HepG2 (cell line): ENCODE data around the gene H2AZ1. TPM values are rescaled to one million over a fixed set of nuclear protein-coding genes. Genes with fewer than 3 reads are reported as not detected.

Source experiments
- ATAC-seq: fragments of 200-7000 bp; cut with Tn5 transposase; 3 replicates; pipeline ENCODE4 v1.9.1; 2020; ENCODE audit warnings: mild to moderate bottlenecking, moderate library complexity
- BruUV-seq: library from RNA; stranded (reverse); fragments of 400-500 nt; replicated peaks from 2 replicates; lab custom pipeline; 2021; lab: Mats Ljungman, UMichigan
- CTCF ChIA-PET: fragments of 300-600 bp; formaldehyde crosslinking; extraction: SDS; loops from one replicate; lab custom pipeline; 2021; ENCODE audit warnings: low total read pairs, inconsistent platforms, low intra/inter-chr PET ratio; lab: Yijun Ruan, JAX
- POLR2A ChIA-PET: fragments of 350-600 bp; sonication (Branson Sonifier 250); formaldehyde crosslinking; loops from one replicate; lab custom pipeline; 2020; ENCODE audit warnings: antibody characterized with exemption, inconsistent platforms; lab: Yijun Ruan, JAX
- DNase-seq: peaks from one replicate; pipeline ENCODE4 v3.0.0-alpha.2; 2015; ENCODE audit warnings: low spot score
- FAIRE-seq: peaks from 3 replicates; lab custom pipeline; 2011; peaks lifted over from hg19 to GRCh38; lab: Jason Lieb, UNC
- H2AFZ ChIP-seq: one replicate; pipeline ENCODE4 v1.6.1; 2011; ENCODE audit warnings: low read length, inconsistent platforms
- H3K27ac ChIP-seq: fragments of 300-600 bp; 3 replicates; pipeline ENCODE4 v1.8.0; 2011; ENCODE audit warnings: mixed run types, mild to moderate bottlenecking, mixed read lengths, low read length, inconsistent platforms; ENCODE audit not compliant: insufficient read depth; ENCODE audit errors: extremely low read length
- H3K27me3 ChIP-seq, 2 experiments: fragments of 200-600 bp in 1 of 2; 2 replicates in 1 of 2; 3 replicates in 1 of 2; pipeline versions ENCODE4 v1.6.0 to v1.8.0; 2011; ENCODE audit warnings: low read length in 2 of 2, mild to moderate bottlenecking in 2 of 2, moderate library complexity in 2 of 2, inconsistent platforms in 1 of 2; ENCODE audit not compliant: insufficient read depth in 2 of 2, control insufficient read depth in 1 of 2
- H3K36me3 ChIP-seq, 2 experiments: fragments of 200-600 bp in 1 of 2; replicated peaks in 1 of 2; 2 replicates in 1 of 2; 3 replicates in 1 of 2; pipeline versions ENCODE4 v1.5.1 to v1.8.0; 2011; ENCODE audit warnings: low read length in 2 of 2, inconsistent platforms in 1 of 2; ENCODE audit not compliant: insufficient read depth in 2 of 2, control insufficient read depth in 1 of 2
- H3K4me1 ChIP-seq: 2 replicates; pipeline ENCODE4 v1.5.1; 2012; ENCODE audit warnings: low read length, inconsistent platforms; ENCODE audit not compliant: insufficient read depth
- H3K4me2 ChIP-seq: 2 replicates; pipeline ENCODE4 v1.6.0; 2011; ENCODE audit warnings: low read depth, low read length, inconsistent platforms
- H3K4me3 ChIP-seq, 3 experiments: fragments of 200-600 bp in 1 of 3; sonication (generic), shearing (Covaris generic) in 1 of 3; replicated peaks in 1 of 3; 2 replicates each; pipeline ENCODE4 v1.5.1; 2011 to 2016; ENCODE audit warnings: low read length in 3 of 3, inconsistent platforms in 2 of 3, low read depth in 2 of 3, mild to moderate bottlenecking in 2 of 3, control low read depth in 1 of 3, mixed read lengths in 1 of 3; ENCODE audit not compliant: insufficient read depth in 1 of 3
- H3K79me2 ChIP-seq: one replicate; pipeline ENCODE4 v1.6.1; 2011; ENCODE audit warnings: low read length, inconsistent platforms; ENCODE audit not compliant: insufficient read depth
- H3K9ac ChIP-seq: 2 replicates; pipeline ENCODE4 v1.6.0; 2011; ENCODE audit warnings: mild to moderate bottlenecking, low read depth, low read length, inconsistent platforms; ENCODE audit not compliant: insufficient read depth
- H3K9me3 ChIP-seq: 2 replicates; pipeline ENCODE4 v1.5.1; 2012; ENCODE audit warnings: mild to moderate bottlenecking, low read length
- H4K20me1 ChIP-seq: 2 replicates; pipeline ENCODE4 v1.6.0; 2011; ENCODE audit warnings: inconsistent platforms, mild to moderate bottlenecking, low read length, moderate library complexity; ENCODE audit not compliant: insufficient read depth
- BATF2 ChIP-seq: sonication (generic); formaldehyde crosslinking; IDR thresholded peaks from 2 replicates; pipeline ENCODE4 v1.8.0; 2022; ENCODE audit warnings: mild to moderate bottlenecking, missing genetic modification reagents, moderate library complexity
- CENPT ChIP-seq: sonication (generic); formaldehyde crosslinking; IDR thresholded peaks from 2 replicates; pipeline ENCODE4 v1.8.0; 2022; ENCODE audit warnings: low read depth, mild to moderate bottlenecking, moderate library complexity, missing genetic modification reagents
- E2F5 ChIP-seq: sonication (generic); formaldehyde crosslinking; conservative IDR thresholded peaks from 2 replicates; pipeline ENCODE4 v1.4.0; 2020; ENCODE audit warnings: missing genetic modification reagents
- EHMT2 ChIP-seq: fragments of 200-600 bp; sonication (generic); IDR thresholded peaks from 2 replicates; pipeline ENCODE4 v1.7.0; 2017; ENCODE audit warnings: antibody characterized with exemption, low read depth, low read length, borderline replicate concordance
- GZF1 ChIP-seq: sonication (generic); formaldehyde crosslinking; IDR thresholded peaks from 2 replicates; pipeline ENCODE4 v1.5.1; 2020; ENCODE audit warnings: mild to moderate bottlenecking, missing genetic modification reagents
- HNRNPLL ChIP-seq: fragments of 200-400 bp; formaldehyde crosslinking; IDR thresholded peaks from 2 replicates; pipeline ENCODE4 v1.6.1; 2017; ENCODE audit warnings: mild to moderate bottlenecking, low read depth, low read length; ENCODE audit not compliant: poor library complexity, severe bottlenecking
- HOXA9 ChIP-seq: sonication (generic); formaldehyde crosslinking; IDR thresholded peaks from 2 replicates; pipeline ENCODE4 v1.8.1; 2022; ENCODE audit warnings: missing genetic modification reagents, mild to moderate bottlenecking, moderate library complexity, borderline replicate concordance
- IRX3 ChIP-seq: sonication (generic); formaldehyde crosslinking; IDR thresholded peaks from 2 replicates; pipeline ENCODE4 v1.8.1; 2023; ENCODE audit warnings: mild to moderate bottlenecking, low read depth, missing genetic modification reagents, borderline replicate concordance
- JUN ChIP-seq: sonication (generic); formaldehyde crosslinking; IDR thresholded peaks from 2 replicates; pipeline ENCODE4 v1.4.0; 2020; ENCODE audit warnings: mild to moderate bottlenecking, missing genetic modification reagents
- NAIF1 ChIP-seq: sonication (generic); formaldehyde crosslinking; IDR thresholded peaks from 2 replicates; pipeline ENCODE4 v1.5.0; 2020; ENCODE audit warnings: mild to moderate bottlenecking, missing genetic modification reagents, borderline replicate concordance
- REPIN1 ChIP-seq: sonication (generic); formaldehyde crosslinking; IDR thresholded peaks from 2 replicates; pipeline ENCODE4 v1.8.0; 2022; ENCODE audit warnings: missing genetic modification reagents, low read depth, mild to moderate bottlenecking, borderline replicate concordance
- SKI ChIP-seq: fragments of 450-650 bp; IDR thresholded peaks from one replicate; pipeline ENCODE4 v1.6.1; 2018; ENCODE audit warnings: mild to moderate bottlenecking; ENCODE audit not compliant: partially characterized antibody
- SNAPC2 ChIP-seq: sonication (generic); formaldehyde crosslinking; IDR thresholded peaks from 2 replicates; pipeline ENCODE4 v1.8.1; 2022; ENCODE audit warnings: mild to moderate bottlenecking, missing genetic modification reagents
- TBL1XR1 ChIP-seq: fragments of 150-350 bp; IDR thresholded peaks from 2 replicates; pipeline ENCODE4 v1.6.1; 2014; ENCODE audit warnings: borderline replicate concordance, low read length; ENCODE audit not compliant: partially characterized antibody
- ZNF230 ChIP-seq: sonication (generic); formaldehyde crosslinking; IDR thresholded peaks from 2 replicates; pipeline ENCODE4 v1.4.0; 2020; ENCODE audit warnings: mild to moderate bottlenecking, missing genetic modification reagents
- ZNF362 ChIP-seq: sonication (generic); formaldehyde crosslinking; IDR thresholded peaks from 2 replicates; pipeline ENCODE4 v1.4.0; 2020; ENCODE audit warnings: missing genetic modification reagents, mild to moderate bottlenecking, borderline replicate concordance
- ZNF367 ChIP-seq: sonication (generic); formaldehyde crosslinking; IDR thresholded peaks from 2 replicates; pipeline ENCODE4 v1.4.0; 2020; ENCODE audit warnings: missing genetic modification reagents, borderline replicate concordance
- ZNF44 ChIP-seq: sonication (generic); formaldehyde crosslinking; IDR thresholded peaks from 2 replicates; pipeline ENCODE4 v1.5.1; 2020; ENCODE audit warnings: mild to moderate bottlenecking, missing genetic modification reagents
- WGBS: methylation state at CpG from one replicate; pipeline ENCODE4 v1.1.6; 2017; ENCODE audit warnings: low lambda C conversion rate; 5-methylcytosine and 5-hydroxymethylcytosine counted together
- in situ Hi-C: cut with HindIII; loops from 2 replicates; pipeline ENCODE4 v1.10.0; 2017; ENCODE audit warnings: low pct_unique_long_range_greater_than_20kb; ENCODE audit not compliant: extremely low pct_ligation_motif_present
- intact Hi-C: fragments of 100-400 bp; cut with micrococcal nuclease; formaldehyde crosslinking; loops from one replicate; pipeline ENCODE4 v1.10.0; 2022; ENCODE audit not compliant: unreplicated experiment
- polyA plus RNA-seq, 8 experiments: library from polyadenylated mRNA; depleted of rRNA in 3 of 8; stranded (reverse) in 7 of 8; unstranded in 1 of 8; fragments of >200 nt; fragmentation: Illumina TruSeq in 4 of 8; extraction: Trizol in 4 of 8; gene quantifications; 2 replicates each; pipeline versions ENCODE4 v1.2.1 to v1.2.3, GENCODE V29; 2011 to 2016; ENCODE audit warnings: low read depth in 4 of 8, missing spikeins in 1 of 8, mixed read lengths in 1 of 8; ENCODE audit not compliant: insufficient read depth in 1 of 8
- total RNA-seq, 5 experiments: library from RNA; depleted of rRNA; stranded (reverse); fragments of >200 nt; fragmentation: Illumina TruSeq; extraction: Trizol; gene quantifications; 2 replicates each; pipeline ENCODE4 v1.2.3, GENCODE V29; 2016; ENCODE audit warnings: low read depth in 1 of 5

H2AZ1 gene
- total and polyA plus RNA-seq, 2 of the 13 experiments (the other 11 are each of a cell fraction or from before 2014, with no cell fraction given) = 301 to 574 TPM

- Histone ChIP-seq H2AFZ (no peak within 1 kb of the TSS), H3K9me3 (no peaks in the 10 kb centered on the region), H3K4me1 (peaks cover 51% of the 10 kb centered on the region), H3K4me3 (peak within 1 kb of the TSS; percentile 76 to 92 (median 80)), H3K36me3 (no peaks in the 10 kb centered on the region), H3K27me3 (no peaks in the 10 kb centered on the region; a peak in 1 of 5 replicates), H3K79me2 (peaks cover 60% of the 10 kb centered on the region), H3K9ac (peak within 1 kb of the TSS; percentile 78), H4K20me1 (0 out of 2 replicates have a peak, but pooled peaks cover 8% of the 10 kb centered on the region), H3K27ac (peak within 1 kb of the TSS; percentile 88), H3K4me2 (peak within 1 kb of the TSS; percentile 88)
- intact Hi-C loops = no loop called here
- ChIA-PET CTCF (no interaction called here), POLR2A (interaction anchor here (1.2 to 2.3 kb wide), 3 partner anchors 52 to 383 kb away, joined by 4 to 20 read pairs (median 7); partner anchors contain the start of genes LAMTOR3, MTTP and TRMT10A)
- peak; percentile 47 for DNase-seq
- 2% methylated on average over 22 of the region's 87 CpGs for WGBS
- FAIRE-seq = peak; percentile 4
- ATAC-seq = peak; percentile 71
- in situ Hi-C loops = loop anchor here (5.0 kb wide), 3 partner anchors 54 to 384 kb away; partner anchors contain the start of genes LAMTOR3 and TRMT10A
- BruUV-seq = no TSS peak
- TF ChIP-seq IRX3 (CRISPR knock-in tag) = peak; percentile 43; the same call in 1 of the 2 replicates
- no peak for TF ChIP-seq ZNF367 (CRISPR knock-in tag)
- 0 out of 2 replicates have a peak, but pooled peaks have one; percentile 14 for TF ChIP-seq E2F5 (CRISPR knock-in tag)
- TF ChIP-seq HOXA9 = no peak; the same call in 1 of the 2 replicates
- peak; percentile 12 for TF ChIP-seq SKI
- TF ChIP-seq EHMT2 = no peak
- 0 out of 2 replicates have a peak, but pooled peaks have one; percentile 35 for TF ChIP-seq NAIF1 (CRISPR knock-in tag)
- no peak; the same call in 1 of the 2 replicates for TF ChIP-seq ZNF362 (CRISPR knock-in tag)
- TF ChIP-seq TBL1XR1 = no peak
- no peak for TF ChIP-seq GZF1 (CRISPR knock-in tag)
- 0 out of 2 replicates have a peak, but pooled peaks have one; percentile 77 for TF ChIP-seq ZNF230 (CRISPR knock-in tag)
- peak; percentile 91 for TF ChIP-seq HNRNPLL
- peak; percentile 71 for TF ChIP-seq REPIN1 (CRISPR knock-in tag)
- TF ChIP-seq CENPT (CRISPR knock-in tag) = no peak
- peak; percentile 21; the same call in 1 of the 2 replicates for TF ChIP-seq JUN (CRISPR knock-in tag)
- 0 out of 2 replicates have a peak, but pooled peaks have one; percentile 49 for TF ChIP-seq ZNF44
- peak; percentile 42; the same call in 1 of the 2 replicates for TF ChIP-seq BATF2
- no peak for TF ChIP-seq SNAPC2 (CRISPR knock-in tag)
Measured at GRCh38 chr4:99946356-99947189, 3.5 kb downstream of the H2AZ1 start, which contains the start of gene DNAJB14. Gene DNAJB14, minus strand, starts transcription at chr4:99946618. Its CDS starts 47 bp downstream, at chr4:99946571.
